NT2/D1 (cell line): ENCODE data around the gene CPNE9.

Experiments
- SUZ12 ChIP-seq: IDR thresholded peaks from 2 replicates; pipeline ENCODE4 v1.6.1; 2011; ENCODE audit not compliant: insufficient read length, insufficient read depth; ENCODE audit errors: extremely low read depth
- YY1 ChIP-seq: IDR thresholded peaks from 2 replicates; pipeline ENCODE4 v1.6.1; 2011; ENCODE audit not compliant: insufficient read length, insufficient read depth
- ZNF274 ChIP-seq: IDR thresholded peaks from 2 replicates; pipeline ENCODE4 v1.6.1; 2011; ENCODE audit warnings: mild to moderate bottlenecking, low read depth, low read length

- TF ChIP-seq YY1 (no peak), ZNF274 (no peak), SUZ12 (no peak)
Measured at GRCh38 chr3:9770276-9770812, 66.7 kb downstream of the CPNE9 start.
